PC-9 (cell line): ENCODE data around the gene PLEKHG5. TPM values are rescaled to one million over a fixed set of nuclear protein-coding genes. Genes with fewer than 3 reads are reported as not detected.
A peak's percentile ranks its signal among the peaks of the same experiment; 100 is the strongest.

Source experiments
- BruUV-seq: library from RNA; stranded (reverse); fragments of 400-500 nt; replicated peaks from 2 replicates; lab custom pipeline; 2021; lab: Mats Ljungman, UMichigan
- CTCF ChIA-PET: fragments of 300-600 bp; sonication (Branson Sonifier 250); formaldehyde crosslinking; loops from one replicate; lab custom pipeline; 2022; ENCODE audit warnings: antibody characterized with exemption; lab: Charles Lee
- POLR2A ChIA-PET: fragments of 300-600 bp; sonication (Branson Sonifier 250); formaldehyde crosslinking; loops from one replicate; lab custom pipeline; 2022; ENCODE audit warnings: antibody characterized with exemption; ENCODE audit not compliant: unreplicated experiment; lab: Charles Lee
- DNase-seq, 2 experiments: peaks; one replicate each; pipeline versions ENCODE4 v3.0.0 to v3.0.0-alpha.2; 2015 to 2022; ENCODE audit warnings: mixed read lengths in 1 of 2
- H2AFZ ChIP-seq: fragments of 200-600 bp; sonication (generic); 2 replicates; pipeline ENCODE4 v1.8.1; 2017; ENCODE audit warnings: antibody characterized with exemption
- H3F3A ChIP-seq: fragments of 200-600 bp; sonication (generic); 2 replicates; pipeline ENCODE4 v1.8.1; 2017; ENCODE audit warnings: antibody characterized with exemption, mild to moderate bottlenecking, low read depth; ENCODE audit not compliant: insufficient read depth
- H3K27ac ChIP-seq: fragments of 200-600 bp; sonication (generic); 2 replicates; pipeline ENCODE4 v1.6.1; 2016; ENCODE audit warnings: mixed run types
- H3K27me3 ChIP-seq: fragments of 200-600 bp; sonication (generic); 2 replicates; pipeline ENCODE4 v1.6.1; 2016; ENCODE audit warnings: low read depth, mixed run types; ENCODE audit not compliant: insufficient read depth
- H3K36me3 ChIP-seq: fragments of 200-600 bp; sonication (generic); 2 replicates; pipeline ENCODE4 v1.6.1; 2016; ENCODE audit warnings: low read depth, mixed run types
- H3K4me1 ChIP-seq: fragments of 200-600 bp; sonication (generic); replicated peaks from 2 replicates; pipeline ENCODE4 v1.6.1; 2016; ENCODE audit warnings: mixed run types; ENCODE audit not compliant: insufficient read depth
- H3K4me2 ChIP-seq: fragments of 200-600 bp; sonication (generic); 2 replicates; pipeline ENCODE4 v1.6.1; 2017; ENCODE audit warnings: mixed run types
- H3K4me3 ChIP-seq: fragments of 200-600 bp; sonication (generic); 2 replicates; pipeline ENCODE4 v1.6.1; 2016; ENCODE audit warnings: mixed run types
- H3K79me2 ChIP-seq: fragments of 200-600 bp; sonication (generic); 2 replicates; pipeline ENCODE4 v1.6.1; 2017; ENCODE audit warnings: low read depth, mixed run types
- H3K9me2 ChIP-seq: fragments of 200-600 bp; sonication (generic); 2 replicates; pipeline ENCODE4 v1.8.1; 2017; ENCODE audit warnings: mild to moderate bottlenecking; ENCODE audit not compliant: insufficient read depth
- H3K9me3 ChIP-seq: fragments of 200-600 bp; sonication (generic); 2 replicates; pipeline ENCODE4 v1.8.1; 2016; ENCODE audit warnings: low read depth; ENCODE audit not compliant: insufficient read depth
- H4K20me1 ChIP-seq: fragments of 200-600 bp; sonication (generic); 2 replicates; pipeline ENCODE4 v1.8.1; 2017; ENCODE audit not compliant: insufficient read depth
- EZH2 ChIP-seq: fragments of 200-600 bp; sonication (generic); IDR thresholded peaks from 2 replicates; pipeline ENCODE4 v1.8.0; 2017; ENCODE audit warnings: antibody characterized with exemption, low read depth
- intact Hi-C: fragments of 100-400 bp; cut with micrococcal nuclease; formaldehyde crosslinking; loops from one replicate; pipeline ENCODE4 v1.10.0; 2022; ENCODE audit not compliant: unreplicated experiment
- total RNA-seq: library from RNA; stranded (reverse); gene quantifications from 2 replicates; pipeline ENCODE4 v1.2.3, GENCODE V29; 2021
- TF ChIP-seq, protein P1 (sequence below): fragments of 200-600 bp; sonication (generic); conservative IDR thresholded peaks from 2 replicates; pipeline ENCODE4 v1.6.1; 2017; ENCODE audit warnings: mixed run types, antibody characterized with exemption, mild to moderate bottlenecking, moderate library complexity

PLEKHG5 gene
- total RNA-seq, 1 experiment from 2014 or later: 11.3 TPM

DNA sequence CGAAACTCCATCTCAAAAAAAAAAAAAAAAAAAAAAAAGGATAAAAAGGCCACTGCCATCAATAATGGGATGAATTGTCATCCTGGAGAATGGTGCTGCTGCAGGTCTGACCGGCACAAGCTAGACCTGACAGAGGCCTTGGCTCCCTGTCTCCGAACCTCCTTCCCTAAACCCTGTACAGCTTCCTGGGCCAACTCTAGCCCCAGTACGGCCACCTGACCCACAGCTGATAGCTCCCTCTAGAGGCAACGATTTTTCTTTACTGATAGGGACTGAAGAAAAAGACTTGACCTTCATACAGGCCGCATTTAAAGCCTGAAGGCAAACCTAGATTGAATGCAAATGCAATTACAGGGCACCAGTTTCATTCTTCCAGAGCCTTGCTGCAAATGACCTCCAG lies 32.1 kb upstream of the PLEKHG5 start:
- Histone ChIP-seq H3K79me2 (no peaks in the 10 kb centered on the region), H3F3A (peaks cover 10% of the 10 kb centered on the region; the same call in 1 of the 2 replicates), H3K4me2 (no peak overlapping the region), H2AFZ (no peak overlapping the region), H3K36me3 (no peaks in the 10 kb centered on the region), H3K4me1 (no peaks in the 10 kb centered on the region), H3K27me3 (no peaks in the 10 kb centered on the region), H4K20me1 (no peaks in the 10 kb centered on the region), H3K27ac (no peak overlapping the region), H3K9me3 (no peaks in the 10 kb centered on the region), H3K9me2 (no peaks in the 10 kb centered on the region), H3K4me3 (no peak overlapping the region)
- DNase-seq: peak in 1 of 2 experiments; percentile 18
- TF ChIP-seq, protein P1, sequence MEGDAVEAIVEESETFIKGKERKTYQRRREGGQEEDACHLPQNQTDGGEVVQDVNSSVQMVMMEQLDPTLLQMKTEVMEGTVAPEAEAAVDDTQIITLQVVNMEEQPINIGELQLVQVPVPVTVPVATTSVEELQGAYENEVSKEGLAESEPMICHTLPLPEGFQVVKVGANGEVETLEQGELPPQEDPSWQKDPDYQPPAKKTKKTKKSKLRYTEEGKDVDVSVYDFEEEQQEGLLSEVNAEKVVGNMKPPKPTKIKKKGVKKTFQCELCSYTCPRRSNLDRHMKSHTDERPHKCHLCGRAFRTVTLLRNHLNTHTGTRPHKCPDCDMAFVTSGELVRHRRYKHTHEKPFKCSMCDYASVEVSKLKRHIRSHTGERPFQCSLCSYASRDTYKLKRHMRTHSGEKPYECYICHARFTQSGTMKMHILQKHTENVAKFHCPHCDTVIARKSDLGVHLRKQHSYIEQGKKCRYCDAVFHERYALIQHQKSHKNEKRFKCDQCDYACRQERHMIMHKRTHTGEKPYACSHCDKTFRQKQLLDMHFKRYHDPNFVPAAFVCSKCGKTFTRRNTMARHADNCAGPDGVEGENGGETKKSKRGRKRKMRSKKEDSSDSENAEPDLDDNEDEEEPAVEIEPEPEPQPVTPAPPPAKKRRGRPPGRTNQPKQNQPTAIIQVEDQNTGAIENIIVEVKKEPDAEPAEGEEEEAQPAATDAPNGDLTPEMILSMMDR: peak; percentile 46; the same call in 1 of the 2 replicates
- TF ChIP-seq EZH2: no peak
- BruUV-seq: no TSS peak
- POLR2A ChIA-PET: interaction anchor here (0.5 to 0.6 kb wide), 2 partner anchors 12 to 14 kb away, joined by 4 read pairs; no protein-coding TSS in a partner anchor
- CTCF ChIA-PET: interaction anchor here (0.6 to 1.0 kb wide), 5 partner anchors 13 to 284 kb away, joined by 3 to 7 read pairs (median 3); partner anchors contain the start of gene PLEKHG5
- intact Hi-C loops: loop anchor here (2.0 kb wide), 1 partner anchor 33 kb away; the partner anchor contains the start of gene PLEKHG5

GRCh38 chr1:6521536-6521935 lies 30.1 kb upstream of the PLEKHG5 start:
- H4K20me1 ChIP-seq: no peaks in the 10 kb centered on the region
- no peaks in the 10 kb centered on the region for H3K27me3 ChIP-seq
- H3K79me2 ChIP-seq: no peaks in the 10 kb centered on the region
- no peaks in the 10 kb centered on the region for H3K36me3 ChIP-seq
- peak overlapping the region; percentile 23; the same call in 1 of the 2 replicates for H3K27ac ChIP-seq
- DNase-seq: peak in 1 of 2 experiments; percentile 58
- no peaks in the 10 kb centered on the region for H3K9me3 ChIP-seq
- H3K4me2 ChIP-seq: no peak overlapping the region
- no TSS peak for BruUV-seq
- TF ChIP-seq, protein P1: no peak
- no peak for TF ChIP-seq EZH2
- H3K4me1 ChIP-seq: no peaks in the 10 kb centered on the region
- H2AFZ ChIP-seq: no peak overlapping the region
- ChIA-PET POLR2A (interaction anchor here (0.6 kb wide), 3 partner anchors 10 to 44 kb away, joined by 3 to 4 read pairs (median 3); no protein-coding TSS in a partner anchor), CTCF (interaction anchor here (1.2 kb wide), 1 partner anchor 98 kb away, joined by 3 read pairs; no protein-coding TSS in a partner anchor)
- intact Hi-C loops: no loop called here
- H3F3A ChIP-seq: peaks cover 10% of the 10 kb centered on the region; the same call in 1 of the 2 replicates
- no peak overlapping the region for H3K4me3 ChIP-seq
- H3K9me2 ChIP-seq: no peaks in the 10 kb centered on the region

GRCh38 chr1:6519935-6520671 lies 28.6 kb upstream of the PLEKHG5 start:
- POLR2A ChIA-PET: no interaction called here
- Histone ChIP-seq H2AFZ (no peak overlapping the region), H3K79me2 (no peaks in the 10 kb centered on the region), H3K9me3 (no peaks in the 10 kb centered on the region), H3K9me2 (no peaks in the 10 kb centered on the region), H3K36me3 (no peaks in the 10 kb centered on the region), H3K4me3 (no peak overlapping the region), H3K27me3 (no peaks in the 10 kb centered on the region), H3F3A (peaks cover 10% of the 10 kb centered on the region; the same call in 1 of the 2 replicates), H3K27ac (no peak overlapping the region), H3K4me1 (no peaks in the 10 kb centered on the region), H3K4me2 (no peak overlapping the region), H4K20me1 (no peaks in the 10 kb centered on the region)
- BruUV-seq: no TSS peak
- CTCF ChIA-PET: no interaction called here
- DNase-seq: peak in 1 of 2 experiments; percentile 31
- intact Hi-C loops: no loop called here
- no peak for TF ChIP-seq EZH2
- TF ChIP-seq, protein P1: no peak
